Stimulated activated memory B cell treated with anti-CD40 and anti-IgM and Interleukin-4, amounts not matched to agents 10 μg/mL and 1 μg/mL and 100 μg/mL, for 72 hours (primary cell): ENCODE data around the gene GNAT1.

Experiments
- ATAC-seq: fragments of 150-1000 bp; cut with Tn5 transposase; 2 replicates; pipeline ENCODE4 v1.10.0; 2021
- H3K27ac Mint-ChIP-seq: one replicate; pipeline ENCODE4 v1.8.0; 2022; ENCODE audit warnings: mild to moderate bottlenecking, mixed read lengths
- H3K27me3 Mint-ChIP-seq: one replicate; pipeline ENCODE4 v1.8.0; 2022; ENCODE audit warnings: mixed read lengths
- H3K36me3 Mint-ChIP-seq: one replicate; pipeline ENCODE4 v1.8.0; 2022; ENCODE audit warnings: mixed read lengths
- H3K4me1 Mint-ChIP-seq: one replicate; pipeline ENCODE4 v1.8.0; 2022; ENCODE audit warnings: mixed read lengths
- H3K4me3 Mint-ChIP-seq: one replicate; pipeline ENCODE4 v1.8.0; 2022; ENCODE audit warnings: mild to moderate bottlenecking, moderate library complexity, mixed read lengths
- H3K9me3 Mint-ChIP-seq: one replicate; pipeline ENCODE4 v1.8.0; 2022; ENCODE audit warnings: mixed read lengths

GNAT1 gene

GRCh38 chr3:50157827-50158529, 33.4 kb upstream of the GNAT1 start:
- peaks cover 23% of the 10 kb centered on the region for H3K4me1 Mint-ChIP-seq
- H3K27ac Mint-ChIP-seq = no peak overlapping the region
- no peak for ATAC-seq
- H3K27me3 Mint-ChIP-seq = peaks cover 41% of the 10 kb centered on the region
- H3K4me3 Mint-ChIP-seq = no peak overlapping the region
- no peaks in the 10 kb centered on the region for H3K9me3 Mint-ChIP-seq
- no peaks in the 10 kb centered on the region for H3K36me3 Mint-ChIP-seq

- H3K36me3 Mint-ChIP-seq = no peaks in the 10 kb centered on the region
- no peaks in the 10 kb centered on the region for H3K9me3 Mint-ChIP-seq
- H3K4me3 Mint-ChIP-seq = no peak overlapping the region
- ATAC-seq = no peak
- H3K4me1 Mint-ChIP-seq = peaks cover 17% of the 10 kb centered on the region
- H3K27ac Mint-ChIP-seq = no peak overlapping the region
- peaks cover 34% of the 10 kb centered on the region for H3K27me3 Mint-ChIP-seq
Measured at GRCh38 chr3:50158530-50159146, 32.8 kb upstream of the GNAT1 start.

DNA sequence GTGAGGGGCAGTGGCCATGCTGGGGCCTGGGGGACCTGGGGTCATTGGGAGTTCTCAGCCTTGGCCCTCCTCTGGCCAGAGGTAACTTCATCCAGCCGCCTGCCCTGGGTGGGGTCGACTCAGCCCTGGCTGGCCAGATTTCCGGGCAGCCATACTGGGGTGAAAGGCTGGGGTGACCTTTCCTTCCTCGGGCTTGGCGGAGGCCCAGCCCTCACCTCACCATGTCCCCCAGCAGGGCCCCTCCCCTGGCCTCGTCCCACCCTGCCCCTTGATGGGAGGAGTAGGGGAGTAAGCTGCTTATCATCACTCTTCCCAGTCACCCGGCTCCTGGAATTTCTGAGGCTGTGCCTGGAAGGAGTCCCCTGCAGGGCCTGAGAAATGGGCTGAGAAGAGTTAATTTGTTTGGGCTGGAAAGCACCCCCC, 30.8 kb upstream of the GNAT1 start:
- Mint-ChIP-seq H3K4me1 (peaks cover 8% of the 10 kb centered on the region), H3K9me3 (no peaks in the 10 kb centered on the region), H3K27ac (no peak overlapping the region), H3K36me3 (no peaks in the 10 kb centered on the region), H3K4me3 (no peak overlapping the region), H3K27me3 (peaks cover 23% of the 10 kb centered on the region)
- ATAC-seq = no peak

- peaks cover under 1% of the 10 kb centered on the region for H3K4me1 Mint-ChIP-seq
- no peak overlapping the region for H3K27ac Mint-ChIP-seq
- no peaks in the 10 kb centered on the region for H3K9me3 Mint-ChIP-seq
- no peak for ATAC-seq
- H3K27me3 Mint-ChIP-seq = peaks cover 16% of the 10 kb centered on the region
- H3K4me3 Mint-ChIP-seq = no peak overlapping the region
- H3K36me3 Mint-ChIP-seq = no peaks in the 10 kb centered on the region
Measured at GRCh38 chr3:50161320-50161719, 30.1 kb upstream of the GNAT1 start.

- Mint-ChIP-seq H3K36me3 (no peaks in the 10 kb centered on the region), H3K9me3 (no peaks in the 10 kb centered on the region), H3K4me1 (no peaks in the 10 kb centered on the region), H3K4me3 (no peak overlapping the region), H3K27me3 (peaks cover 6% of the 10 kb centered on the region), H3K27ac (no peak overlapping the region)
- ATAC-seq = no peak
Measured at GRCh38 chr3:50162034-50162883, 29.2 kb upstream of the GNAT1 start.

- no peak for ATAC-seq
- no peak overlapping the region for H3K4me3 Mint-ChIP-seq
- peaks cover 10% of the 10 kb centered on the region for H3K27me3 Mint-ChIP-seq
- no peaks in the 10 kb centered on the region for H3K4me1 Mint-ChIP-seq
- H3K36me3 Mint-ChIP-seq = no peaks in the 10 kb centered on the region
- H3K27ac Mint-ChIP-seq = no peak overlapping the region
- no peaks in the 10 kb centered on the region for H3K9me3 Mint-ChIP-seq
Measured at GRCh38 chr3:50163572-50164455, 27.6 kb upstream of the GNAT1 start.

- Mint-ChIP-seq H3K27me3 (peaks cover 17% of the 10 kb centered on the region), H3K4me1 (no peaks in the 10 kb centered on the region), H3K27ac (no peak overlapping the region), H3K4me3 (no peak overlapping the region), H3K36me3 (no peaks in the 10 kb centered on the region), H3K9me3 (no peaks in the 10 kb centered on the region)
- no peak for ATAC-seq
Measured at GRCh38 chr3:50164481-50164880, 26.9 kb upstream of the GNAT1 start.

- H3K27me3 Mint-ChIP-seq = peaks cover 25% of the 10 kb centered on the region
- H3K27ac Mint-ChIP-seq = no peak overlapping the region
- no peaks in the 10 kb centered on the region for H3K36me3 Mint-ChIP-seq
- H3K4me3 Mint-ChIP-seq = no peak overlapping the region
- H3K4me1 Mint-ChIP-seq = no peaks in the 10 kb centered on the region
- ATAC-seq = no peak
- H3K9me3 Mint-ChIP-seq = no peaks in the 10 kb centered on the region
Measured at GRCh38 chr3:50164984-50165909, 26.2 kb upstream of the GNAT1 start.

- Mint-ChIP-seq H3K9me3 (no peaks in the 10 kb centered on the region), H3K27ac (no peak overlapping the region), H3K36me3 (no peaks in the 10 kb centered on the region), H3K27me3 (peaks cover 33% of the 10 kb centered on the region), H3K4me3 (no peak overlapping the region), H3K4me1 (no peaks in the 10 kb centered on the region)
- no peak for ATAC-seq
Measured at GRCh38 chr3:50165910-50166538, 25.4 kb upstream of the GNAT1 start.

DNA sequence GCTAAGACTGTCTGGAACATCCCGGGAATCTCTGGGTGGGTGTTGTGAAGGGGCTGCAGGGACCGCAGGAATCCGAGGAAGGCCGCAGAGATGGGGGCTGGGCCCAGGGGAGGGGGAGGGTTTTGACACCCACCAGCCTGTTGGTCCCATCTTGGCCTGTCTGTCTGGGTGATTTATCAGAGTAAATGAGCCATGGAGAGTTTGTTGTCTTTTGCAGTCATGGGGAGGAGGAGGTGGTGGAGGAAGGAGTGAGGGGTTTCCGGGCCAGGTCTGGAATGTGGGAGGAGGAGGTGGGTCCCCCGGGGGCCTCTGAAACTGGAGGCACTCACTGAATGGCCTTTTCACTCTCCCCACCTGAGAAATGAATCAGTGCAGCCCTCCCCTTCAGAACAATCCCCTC, 24.8 kb upstream of the GNAT1 start:
- no peaks in the 10 kb centered on the region for H3K36me3 Mint-ChIP-seq
- no peak for ATAC-seq
- no peaks in the 10 kb centered on the region for H3K4me1 Mint-ChIP-seq
- no peak overlapping the region for H3K4me3 Mint-ChIP-seq
- H3K9me3 Mint-ChIP-seq = no peaks in the 10 kb centered on the region
- peaks cover 39% of the 10 kb centered on the region for H3K27me3 Mint-ChIP-seq
- no peak overlapping the region for H3K27ac Mint-ChIP-seq

DNA sequence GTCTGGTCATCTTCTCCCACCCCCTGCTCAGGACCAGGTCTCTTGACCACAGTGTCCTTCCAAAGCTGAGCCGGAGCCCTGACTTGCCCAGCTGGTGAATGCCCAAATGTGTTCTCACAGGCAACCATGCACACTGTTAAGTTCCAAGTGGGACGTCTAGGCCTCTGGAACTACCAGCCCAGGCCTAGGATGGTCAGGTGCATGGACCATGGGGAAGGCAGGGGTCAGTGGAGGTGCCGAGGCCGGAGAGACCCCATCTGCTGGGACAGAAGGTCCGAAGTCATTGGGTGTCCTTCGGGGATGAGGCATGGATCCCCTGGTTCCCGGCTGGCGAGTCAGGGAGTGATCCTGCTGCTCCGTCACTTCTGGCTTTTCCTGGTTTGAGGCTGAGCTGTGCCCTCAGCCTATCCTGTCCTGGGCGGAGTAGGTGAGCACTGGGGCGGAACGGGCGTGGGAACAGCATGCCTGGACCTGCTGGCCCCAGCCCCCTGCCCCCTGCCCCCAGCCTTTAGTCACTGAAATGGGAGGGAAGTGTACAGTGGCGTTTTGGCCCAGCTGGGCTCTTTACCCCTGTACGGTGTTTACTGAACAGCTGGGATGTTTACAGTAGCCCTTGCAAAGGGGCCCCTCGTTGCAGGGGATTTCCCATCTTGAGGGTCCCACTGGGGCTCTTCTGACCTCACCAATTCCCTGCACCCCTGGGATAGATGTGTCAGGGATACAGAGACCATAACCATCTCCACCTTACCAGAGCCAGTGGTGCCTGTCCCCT, 24.2 kb upstream of the GNAT1 start:
- no peak overlapping the region for H3K4me3 Mint-ChIP-seq
- no peaks in the 10 kb centered on the region for H3K9me3 Mint-ChIP-seq
- no peaks in the 10 kb centered on the region for H3K36me3 Mint-ChIP-seq
- peaks cover 45% of the 10 kb centered on the region for H3K27me3 Mint-ChIP-seq
- no peaks in the 10 kb centered on the region for H3K4me1 Mint-ChIP-seq
- no peak for ATAC-seq
- H3K27ac Mint-ChIP-seq = no peak overlapping the region

DNA sequence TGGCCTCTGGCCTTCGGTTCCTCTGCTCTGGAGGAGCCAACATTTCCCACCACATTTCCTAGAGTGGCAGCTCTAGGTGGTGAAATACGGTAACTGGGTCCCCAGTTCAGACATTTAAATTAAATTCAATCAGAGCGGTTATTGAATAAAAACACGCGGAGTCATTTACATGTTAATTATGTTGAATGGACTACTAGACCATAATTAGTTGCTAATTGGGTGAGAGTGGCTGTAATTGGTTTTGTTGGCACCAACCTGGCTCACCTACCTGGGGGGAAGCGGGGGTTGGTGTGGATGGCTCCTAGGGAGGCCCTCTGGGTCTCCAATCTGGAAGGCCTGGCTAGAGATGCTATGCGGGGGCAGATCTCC, 23.6 kb upstream of the GNAT1 start:
- peaks cover 45% of the 10 kb centered on the region for H3K27me3 Mint-ChIP-seq
- no peaks in the 10 kb centered on the region for H3K4me1 Mint-ChIP-seq
- no peaks in the 10 kb centered on the region for H3K36me3 Mint-ChIP-seq
- no peak overlapping the region for H3K4me3 Mint-ChIP-seq
- ATAC-seq = no peak
- H3K27ac Mint-ChIP-seq = no peak overlapping the region
- no peaks in the 10 kb centered on the region for H3K9me3 Mint-ChIP-seq

DNA sequence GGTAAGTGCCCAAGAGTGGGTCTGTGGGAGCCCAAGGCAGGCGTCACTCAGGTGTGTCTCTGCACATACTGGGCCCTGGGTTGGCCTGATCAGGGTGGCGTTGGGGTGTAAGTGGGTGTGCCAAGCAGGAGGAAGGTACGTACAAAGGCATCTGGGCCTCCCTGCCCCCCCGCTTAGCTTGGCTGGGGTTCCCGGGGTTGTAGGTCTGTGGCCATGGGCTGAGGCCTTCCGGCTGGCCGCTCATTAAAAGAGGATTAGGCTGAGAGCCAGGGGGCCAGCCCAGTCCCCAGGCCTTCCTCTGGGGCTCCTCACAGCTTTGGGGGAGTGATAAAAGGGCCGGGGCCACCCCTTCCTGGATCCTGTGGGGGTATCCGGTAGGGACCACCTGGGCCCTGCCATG, 23.0 kb upstream of the GNAT1 start:
- Mint-ChIP-seq H3K9me3 (no peaks in the 10 kb centered on the region), H3K4me1 (no peaks in the 10 kb centered on the region), H3K27me3 (peaks cover 45% of the 10 kb centered on the region), H3K27ac (no peak overlapping the region), H3K4me3 (no peak overlapping the region), H3K36me3 (no peaks in the 10 kb centered on the region)
- no peak for ATAC-seq
